Lower leg skin (tissue), 3 donors: ENCODE results near the gene DR1.

Experiments used
- POLR2A ChIP-seq, 2 donors: fragments of 450-650 bp; IDR thresholded peaks; one replicate each; pipeline ENCODE4 v1.6.1; 2016 to 2017; ENCODE audit warnings: antibody characterized with exemption in 2 of 2, mild to moderate bottlenecking in 1 of 2, moderate library complexity in 1 of 2
- TF ChIP-seq, protein P1 (sequence below), 3 donors: fragments of 450-650 bp; IDR thresholded peaks; one replicate each; pipeline ENCODE4 v1.5.1; 2016; ENCODE audit warnings: antibody characterized with exemption in 3 of 3, mild to moderate bottlenecking in 3 of 3, moderate library complexity in 2 of 3

DNA sequence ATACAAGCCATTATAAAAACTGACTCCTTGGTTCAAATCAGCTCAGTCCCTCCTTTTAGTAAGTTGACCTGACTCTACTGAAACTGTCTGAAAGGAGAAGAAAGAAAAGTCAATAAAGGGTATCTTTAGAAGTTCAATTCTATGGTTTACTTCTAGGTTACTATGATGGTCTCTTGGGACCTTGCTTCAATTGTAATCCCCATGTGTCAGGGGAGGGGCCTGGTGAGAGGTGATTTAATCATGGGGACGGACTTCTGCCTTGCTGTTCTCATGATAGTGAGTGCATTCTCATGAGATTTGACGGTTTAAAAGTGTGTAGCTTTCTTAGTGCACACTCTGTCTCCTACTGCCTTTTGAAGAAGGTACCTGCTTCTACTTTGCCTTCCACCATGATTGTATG is 70.5 kb downstream of the DR1 start:
- TF ChIP-seq, protein P1, sequence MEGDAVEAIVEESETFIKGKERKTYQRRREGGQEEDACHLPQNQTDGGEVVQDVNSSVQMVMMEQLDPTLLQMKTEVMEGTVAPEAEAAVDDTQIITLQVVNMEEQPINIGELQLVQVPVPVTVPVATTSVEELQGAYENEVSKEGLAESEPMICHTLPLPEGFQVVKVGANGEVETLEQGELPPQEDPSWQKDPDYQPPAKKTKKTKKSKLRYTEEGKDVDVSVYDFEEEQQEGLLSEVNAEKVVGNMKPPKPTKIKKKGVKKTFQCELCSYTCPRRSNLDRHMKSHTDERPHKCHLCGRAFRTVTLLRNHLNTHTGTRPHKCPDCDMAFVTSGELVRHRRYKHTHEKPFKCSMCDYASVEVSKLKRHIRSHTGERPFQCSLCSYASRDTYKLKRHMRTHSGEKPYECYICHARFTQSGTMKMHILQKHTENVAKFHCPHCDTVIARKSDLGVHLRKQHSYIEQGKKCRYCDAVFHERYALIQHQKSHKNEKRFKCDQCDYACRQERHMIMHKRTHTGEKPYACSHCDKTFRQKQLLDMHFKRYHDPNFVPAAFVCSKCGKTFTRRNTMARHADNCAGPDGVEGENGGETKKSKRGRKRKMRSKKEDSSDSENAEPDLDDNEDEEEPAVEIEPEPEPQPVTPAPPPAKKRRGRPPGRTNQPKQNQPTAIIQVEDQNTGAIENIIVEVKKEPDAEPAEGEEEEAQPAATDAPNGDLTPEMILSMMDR (IDR thresholded peaks at IDR 0.05) = no peak
- TF ChIP-seq POLR2A (IDR thresholded peaks at IDR 0.05) = no peak
